Measurements from ENCODE around the gene ARSI.

ARSI gene

GRCh38 chr5:150284311-150284710, 18.4 kb downstream of the ARSI start:
- no peak overlapping the region for H3K4me3 ChIP-seq (ENCODE audit: control insufficient read depth, low read depth, low read length)
- no peak for TF ChIP-seq CTCF (IDR thresholded peaks at IDR 0.05; ENCODE audit: control insufficient read depth, insufficient read depth, low read depth, low read length, missing control alignments)
- no peak for DNase-seq (ENCODE audit: low read depth)

DNA sequence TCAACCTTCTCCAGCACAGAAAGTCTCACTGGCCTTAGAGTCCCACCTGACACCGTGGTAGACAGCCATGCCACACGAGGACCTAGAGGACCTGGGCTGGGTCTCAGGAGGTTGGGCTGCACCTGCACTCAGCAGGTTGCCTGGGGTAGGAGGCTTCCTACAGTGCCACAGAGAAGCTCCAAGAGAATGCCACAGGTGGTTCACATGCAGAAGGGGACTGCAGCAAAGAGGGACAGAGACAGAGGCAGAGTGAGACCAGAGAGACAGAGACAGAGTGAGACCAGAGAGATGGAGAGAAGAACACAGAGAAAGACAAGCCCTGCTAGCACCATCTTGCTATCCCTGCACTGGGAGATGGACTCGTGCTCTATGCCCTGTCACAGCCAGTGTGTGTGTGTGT, 18.8 kb downstream of the ARSI start:
- no peak for DNase-seq (ENCODE audit: low read depth)
- no peak for TF ChIP-seq CTCF (IDR thresholded peaks at IDR 0.05; ENCODE audit: control insufficient read depth, insufficient read depth, low read depth, low read length, missing control alignments)
- no peak overlapping the region for H3K4me3 ChIP-seq (ENCODE audit: control insufficient read depth, low read depth, low read length)

DNA sequence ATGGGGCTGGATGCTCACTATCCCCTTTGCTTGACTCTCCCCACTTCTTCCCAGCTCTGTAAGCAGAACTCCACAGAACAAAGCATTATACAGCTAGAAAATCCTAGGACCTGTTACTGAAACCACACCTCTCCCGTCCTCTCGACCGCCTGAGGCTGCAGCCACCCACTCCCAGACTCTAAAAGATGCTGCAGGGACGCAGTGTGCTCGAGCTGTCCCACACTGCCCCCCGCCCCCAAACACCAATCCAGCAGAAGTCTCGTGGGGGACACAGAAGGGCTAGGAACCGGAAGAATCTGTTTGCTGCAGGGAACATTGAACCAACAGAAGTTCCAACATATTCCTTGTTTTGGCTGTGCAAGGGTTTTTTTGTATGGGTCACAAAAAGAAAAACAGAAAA, 20.7 kb downstream of the ARSI start:
- DNase-seq (ENCODE audit: low read depth) = no peak
- no peak for TF ChIP-seq CTCF (IDR thresholded peaks at IDR 0.05; ENCODE audit: control insufficient read depth, insufficient read depth, low read depth, low read length, missing control alignments)
- H3K4me3 ChIP-seq (ENCODE audit: control insufficient read depth, low read depth, low read length) = no peak overlapping the region

GRCh38 chr5:150279330-150280020, 23.2 kb downstream of the ARSI start:
- TF ChIP-seq CTCF (IDR thresholded peaks at IDR 0.05; ENCODE audit: control insufficient read depth, insufficient read depth, low read depth, low read length, missing control alignments) = no peak
- no peak overlapping the region for H3K4me3 ChIP-seq (ENCODE audit: control insufficient read depth, low read depth, low read length)
- DNase-seq (ENCODE audit: low read depth) = no peak

GRCh38 chr5:150278916-150279315, 23.8 kb downstream of the ARSI start:
- no peak for TF ChIP-seq CTCF (IDR thresholded peaks at IDR 0.05; ENCODE audit: control insufficient read depth, insufficient read depth, low read depth, low read length, missing control alignments)
- no peak overlapping the region for H3K4me3 ChIP-seq (ENCODE audit: control insufficient read depth, low read depth, low read length)
- DNase-seq (ENCODE audit: low read depth) = peak; percentile 55

DNA sequence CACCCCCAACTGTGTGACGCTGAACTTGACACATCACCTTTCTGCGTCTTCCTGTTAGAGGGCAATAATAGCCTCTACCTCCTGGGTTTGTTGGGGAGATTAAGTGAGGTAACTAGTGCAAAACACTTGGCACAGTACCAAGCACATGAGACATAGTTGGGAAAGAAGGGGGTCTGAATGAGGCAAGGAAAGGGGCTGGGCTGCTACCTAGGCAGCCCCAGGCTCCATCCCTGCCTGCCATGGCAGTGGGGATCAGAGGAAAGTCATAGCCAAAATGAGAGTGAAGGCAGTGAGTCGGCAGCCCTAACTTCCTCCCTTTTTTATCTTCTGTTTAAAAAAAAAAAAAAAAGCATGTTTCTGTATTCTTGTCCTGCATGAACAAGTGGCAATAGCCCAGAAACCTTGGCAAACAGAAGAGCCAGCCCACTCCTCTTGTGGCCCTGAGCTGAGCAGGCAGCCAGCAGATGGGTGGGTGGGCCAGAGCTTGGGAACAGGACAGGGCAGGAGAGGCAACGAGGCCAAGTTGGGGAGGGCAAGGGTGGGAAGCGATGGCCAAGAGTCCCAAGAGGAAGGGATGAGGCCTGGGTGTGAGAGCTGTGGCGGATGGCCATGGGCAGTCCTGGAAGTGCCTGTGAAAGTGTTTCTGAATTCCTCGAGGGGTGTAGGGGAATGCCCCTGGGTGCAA, 24.5 kb downstream of the ARSI start:
- H3K4me3 ChIP-seq (ENCODE audit: control insufficient read depth, low read depth, low read length) = no peak overlapping the region
- no peak for TF ChIP-seq CTCF (IDR thresholded peaks at IDR 0.05; ENCODE audit: control insufficient read depth, insufficient read depth, low read depth, low read length, missing control alignments)
- no peak for DNase-seq (ENCODE audit: low read depth)

Data from AG09309 (cell line).